Dedifferentiated amniotic fluid mesenchymal stem cell (primary cell): ENCODE data around the gene SNW1.
A peak's percentile ranks its signal among the peaks of the same experiment; 100 is the strongest.
"Not testable (repeated sequence)": the region's sequence is repeated elsewhere in the genome, so short reads cannot be mapped to it uniquely, and the experiment has no call there.

Experiments
- DNase-seq: peaks from one replicate; pipeline ENCODE4 v3.0.0-alpha.2; 2016; ENCODE audit errors: extremely low spot score

The SNW1 gene

DNA sequence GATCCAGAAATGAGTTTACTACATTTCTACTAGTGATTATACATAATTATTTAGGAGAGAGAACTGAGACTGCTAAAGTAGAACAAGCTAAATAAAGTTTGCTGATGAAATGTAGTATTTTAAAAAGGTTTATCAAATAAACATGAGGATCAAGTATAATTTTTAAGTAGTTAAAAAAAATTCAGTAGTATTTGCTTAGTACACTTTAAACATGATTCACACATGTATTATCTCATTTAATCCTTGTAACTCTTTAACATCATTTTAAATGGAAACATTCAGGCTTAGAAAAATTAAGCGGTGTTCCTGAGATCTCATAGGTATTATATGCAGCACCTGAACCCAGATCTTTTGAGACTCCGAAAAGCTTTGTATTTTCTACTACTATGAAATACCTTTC is 8.7 kb downstream of the SNW1 start:
- DNase-seq: no peak

DNA sequence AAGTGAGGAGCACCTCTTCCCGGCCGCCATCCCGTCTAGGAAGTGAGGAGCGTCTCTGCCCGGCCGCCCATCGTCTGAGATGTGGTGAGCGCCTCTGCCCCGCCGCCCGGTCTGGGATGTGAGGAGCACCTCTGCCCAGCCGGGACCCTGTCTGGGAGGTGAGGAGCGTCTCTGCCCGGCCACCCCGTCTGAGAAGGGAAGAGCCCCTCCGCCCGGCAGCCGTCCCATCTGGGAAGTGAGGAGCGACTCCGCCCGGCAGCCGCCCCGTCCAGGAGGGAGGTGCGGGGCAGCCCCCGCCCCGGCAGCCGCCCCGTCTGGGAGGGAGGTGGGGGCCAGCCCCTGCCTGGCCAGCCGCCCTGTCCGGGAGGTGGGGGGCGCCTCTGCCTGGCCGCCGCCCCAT is 13.5 kb downstream of the SNW1 start:
- not testable (repeated sequence) for DNase-seq

DNA sequence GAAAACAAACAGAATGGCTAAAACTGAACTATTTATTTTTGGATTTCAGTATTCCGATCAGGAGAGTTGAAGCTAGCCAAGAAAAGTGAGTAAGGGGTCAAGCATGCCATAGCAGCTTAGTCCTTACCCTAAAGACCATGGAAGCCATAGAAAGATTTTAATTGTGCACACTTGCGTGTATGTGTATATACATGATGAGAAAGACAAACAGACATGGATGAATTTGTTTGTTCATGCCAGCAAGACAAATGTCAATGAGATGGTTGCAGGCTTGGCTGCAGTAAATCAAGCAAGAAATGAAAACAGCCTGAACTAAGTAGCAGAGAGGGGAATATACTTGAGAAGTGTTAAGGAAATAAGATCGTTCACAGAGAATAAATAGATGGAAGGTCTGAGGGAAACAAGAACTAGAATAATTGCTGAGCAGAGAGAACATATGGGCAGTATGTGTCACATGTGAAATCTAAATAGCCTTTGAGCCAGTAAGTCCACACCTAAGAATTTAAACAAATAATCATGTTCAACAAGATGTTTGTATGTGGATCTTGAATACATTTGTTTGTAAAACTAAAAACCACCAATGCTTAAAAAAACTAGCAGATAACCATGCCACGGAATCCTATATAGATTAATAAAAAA is 14.8 kb downstream of the SNW1 start:
- DNase-seq: no peak

DNA sequence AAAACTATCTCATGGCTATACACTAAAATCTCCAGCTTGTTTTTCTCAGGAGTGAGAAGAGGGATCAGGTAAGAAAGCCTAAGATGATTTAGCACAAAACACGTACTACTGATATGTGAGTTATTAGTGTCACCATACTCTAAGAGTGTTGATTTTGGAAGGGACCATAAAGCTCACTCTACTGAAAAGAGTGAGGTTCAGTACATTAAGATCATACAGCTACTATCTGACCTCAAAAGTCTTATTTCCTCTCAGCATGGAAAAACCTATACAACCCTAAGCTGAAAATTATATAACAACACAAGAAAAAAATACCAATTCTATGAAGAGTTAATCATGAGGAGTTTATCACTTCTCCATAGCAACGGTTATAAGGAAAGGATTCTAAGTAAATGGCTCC is 19.5 kb downstream of the SNW1 start:
- DNase-seq: no peak

DNA sequence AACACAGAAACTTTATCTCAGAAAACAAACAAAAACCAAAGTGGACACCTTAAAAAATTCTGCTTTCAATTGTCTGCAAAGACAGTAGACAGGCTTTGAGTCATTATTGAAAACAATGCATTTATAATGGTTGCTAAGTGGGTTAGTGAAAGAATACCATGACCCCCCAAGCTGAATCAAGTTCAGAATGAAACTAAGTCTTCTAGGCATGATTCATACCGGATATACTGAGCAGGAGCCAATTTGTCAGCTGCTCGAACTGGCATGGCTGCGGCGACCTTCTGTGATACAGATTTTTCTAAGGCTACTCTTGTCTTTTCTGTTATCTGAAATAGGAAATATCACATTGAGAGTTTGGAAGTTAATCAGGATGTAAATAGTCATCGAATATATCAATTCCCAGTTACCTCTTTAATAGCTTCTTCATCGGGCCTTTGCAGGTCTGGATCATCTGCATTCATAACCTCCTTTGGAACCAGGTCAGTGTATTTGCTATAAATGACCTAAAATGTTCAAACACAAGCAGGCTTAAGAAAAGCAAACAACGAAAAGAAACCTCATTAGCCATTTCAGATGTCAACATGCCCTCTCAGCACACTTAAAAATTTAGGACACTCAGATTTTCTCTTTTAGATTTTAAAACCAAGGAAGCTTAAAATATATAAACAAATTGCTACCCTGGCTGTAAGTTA is 22.3 kb downstream of the SNW1 start:
- no peak for DNase-seq

DNA sequence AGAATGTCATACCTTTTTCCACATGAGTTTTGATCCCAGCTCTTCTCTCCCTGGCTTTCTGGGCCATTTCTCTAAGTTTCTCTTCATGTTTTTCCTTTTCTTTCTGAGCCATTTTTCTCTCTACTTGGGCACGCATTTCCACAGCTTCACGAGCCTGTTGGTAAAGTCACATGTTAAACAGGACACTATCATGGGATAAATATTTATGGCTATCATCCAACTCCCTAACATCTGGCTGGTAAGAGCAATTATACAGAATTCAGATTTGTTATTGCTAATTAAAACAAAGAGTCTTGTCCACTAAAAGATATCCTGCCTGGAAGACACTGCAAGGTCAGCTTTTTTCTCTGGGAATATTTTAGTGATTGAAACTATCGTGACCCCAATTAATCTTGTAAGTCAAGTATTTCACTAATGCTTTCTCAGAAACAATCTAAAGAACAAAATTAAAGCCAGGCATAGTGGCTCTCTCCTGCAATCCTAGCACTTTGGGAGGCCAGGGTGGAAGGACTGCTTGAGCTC is 29.9 kb downstream of the SNW1 start:
- DNase-seq: no peak

DNA sequence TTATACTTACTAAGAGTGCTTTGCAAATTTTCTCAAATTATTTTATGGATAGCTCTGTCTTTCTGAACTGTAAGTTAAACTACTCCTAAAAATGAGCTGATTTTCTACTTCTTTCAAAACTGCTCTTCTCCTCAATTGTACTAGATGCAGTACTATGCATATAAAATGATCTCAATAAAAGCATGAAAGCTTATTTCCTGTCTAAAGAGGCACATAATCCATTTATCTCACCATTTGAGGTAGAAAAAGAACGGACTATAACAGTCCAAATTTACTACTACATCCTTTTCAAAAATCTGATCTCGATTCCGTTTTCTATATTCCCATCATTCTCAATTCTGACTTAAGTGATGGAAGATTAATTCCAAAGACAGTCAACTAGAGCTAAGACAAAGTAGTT is 38.7 kb downstream of the SNW1 start:
- no peak for DNase-seq

DNA sequence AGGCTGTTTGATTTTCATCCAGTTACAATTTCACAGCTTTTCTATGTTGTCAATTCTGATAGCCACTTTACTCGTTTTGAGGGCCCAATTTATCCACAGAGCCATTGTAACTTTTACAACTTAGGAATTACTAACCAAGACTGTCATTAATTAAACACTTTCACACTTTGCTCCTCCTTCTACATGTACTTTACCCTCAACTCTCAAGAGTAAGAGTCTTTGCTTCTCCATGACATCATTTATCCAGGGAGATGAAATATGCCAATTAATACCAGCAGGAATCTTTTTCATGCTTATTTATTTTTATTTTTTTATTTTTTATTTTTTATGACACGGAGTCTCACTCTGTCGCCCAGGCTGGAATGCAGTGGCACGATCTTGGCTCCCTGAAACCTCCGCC is 39.5 kb downstream of the SNW1 start:
- DNase-seq: no peak

DNA sequence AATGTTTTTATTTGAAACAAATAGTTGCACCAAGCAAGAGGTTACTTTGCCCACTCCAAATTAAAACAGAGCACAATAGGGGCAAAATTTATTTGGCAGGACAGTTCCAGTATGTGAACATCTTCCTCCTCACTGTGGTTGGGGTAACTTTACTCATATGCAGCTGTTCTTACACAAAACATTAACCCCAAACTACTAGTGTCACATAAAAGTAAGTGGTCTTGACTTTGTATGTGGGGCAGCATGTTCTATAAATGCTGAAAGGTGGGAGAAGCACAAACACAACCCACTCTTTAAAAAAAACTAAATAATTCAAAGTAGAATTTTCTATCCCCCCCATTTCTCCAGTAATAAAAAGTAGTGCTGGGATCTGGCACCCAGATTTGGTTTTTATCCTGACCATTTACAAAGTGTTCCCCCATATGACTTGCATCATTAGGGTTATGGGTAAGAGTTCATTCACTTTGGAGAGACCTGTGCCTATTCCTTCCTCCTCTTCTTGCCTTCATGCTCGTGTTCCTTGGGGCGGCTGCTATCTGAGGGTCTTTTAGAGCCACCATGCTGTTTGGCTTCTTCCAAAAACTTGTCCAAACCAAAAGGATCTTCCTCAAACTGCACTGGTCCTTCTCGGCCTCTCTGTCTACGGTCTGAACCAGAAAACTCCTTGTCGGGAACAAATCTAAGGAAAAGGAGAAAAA is 43.2 kb downstream of the SNW1 start:
- no peak for DNase-seq

DNA sequence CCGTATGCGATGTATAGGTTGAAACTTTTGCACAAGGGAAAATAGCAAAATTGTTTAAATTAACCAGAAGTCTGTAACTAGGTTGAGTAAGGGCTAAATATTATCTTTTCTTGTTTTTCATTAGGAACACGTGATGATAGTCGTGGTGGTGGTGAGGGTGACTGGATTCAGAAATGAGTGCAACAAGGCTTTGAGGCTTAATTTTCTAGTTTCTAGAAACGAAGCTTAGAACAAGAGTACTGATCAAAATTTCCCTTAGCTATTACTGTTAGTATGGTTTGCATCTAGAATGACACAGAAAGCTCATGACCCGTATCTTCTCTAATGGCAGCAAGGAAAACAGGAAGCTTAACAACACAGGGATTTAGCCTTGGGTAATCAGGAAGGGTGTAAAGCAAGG is 46.0 kb downstream of the SNW1 start:
- no peak for DNase-seq

DNA sequence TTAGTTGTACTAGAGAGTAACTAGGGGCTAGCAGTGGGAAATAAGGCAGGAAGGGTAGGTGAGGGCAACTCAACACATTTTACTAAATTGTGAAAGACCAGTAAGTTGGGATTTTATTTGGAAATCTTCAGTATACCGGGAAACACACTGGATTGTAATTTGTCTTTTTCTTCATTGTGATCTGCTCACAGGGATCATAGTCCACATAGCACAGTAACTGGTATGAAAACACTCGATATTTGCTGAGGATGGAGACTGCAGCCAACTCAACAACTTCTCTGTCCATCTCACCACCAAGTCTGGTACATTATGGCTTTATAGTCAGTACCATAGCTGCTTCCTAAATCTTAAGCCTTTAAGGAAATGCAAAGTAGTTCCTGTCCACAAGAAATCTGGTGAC is 50.6 kb downstream of the SNW1 start:
- DNase-seq: no peak

DNA sequence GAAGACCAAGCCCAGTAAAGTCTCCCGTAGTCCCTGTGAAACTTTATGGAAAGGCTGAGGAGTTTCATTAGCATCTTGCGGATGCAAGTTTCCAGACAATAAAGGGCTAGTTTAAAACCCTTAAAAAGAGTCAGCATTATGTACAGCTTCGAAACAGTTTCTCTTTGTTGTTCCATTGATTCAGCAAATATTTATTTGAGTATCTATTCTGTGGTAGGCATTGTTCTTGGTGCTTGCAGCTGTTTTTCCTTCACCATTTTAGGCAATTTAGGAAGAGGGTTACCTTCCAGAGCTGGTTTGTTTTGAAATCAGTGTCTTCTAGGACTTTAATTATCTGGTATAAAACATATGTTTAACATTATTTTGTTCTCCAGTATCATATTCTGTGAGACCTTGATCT is 51.5 kb downstream of the SNW1 start:
- no peak for DNase-seq

DNA sequence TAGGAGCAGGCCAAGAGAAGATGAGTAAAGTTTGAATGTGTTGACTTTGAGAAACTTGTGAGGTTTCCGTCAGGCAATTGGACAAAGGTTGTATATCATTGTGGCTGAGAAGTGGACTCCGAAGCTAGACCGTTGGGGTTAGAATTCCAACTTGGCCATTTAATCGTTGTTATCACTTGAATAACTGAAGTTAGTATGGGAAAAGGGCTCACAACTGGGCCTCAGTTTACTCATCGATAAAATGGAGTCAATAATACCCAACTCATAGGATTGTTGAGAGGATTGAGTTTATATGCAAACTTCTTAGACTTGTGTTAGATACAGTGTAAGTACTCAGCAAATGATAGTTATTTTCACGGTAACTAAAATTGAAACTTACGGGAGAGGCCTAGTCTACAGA is 52.2 kb downstream of the SNW1 start:
- no peak for DNase-seq

DNA sequence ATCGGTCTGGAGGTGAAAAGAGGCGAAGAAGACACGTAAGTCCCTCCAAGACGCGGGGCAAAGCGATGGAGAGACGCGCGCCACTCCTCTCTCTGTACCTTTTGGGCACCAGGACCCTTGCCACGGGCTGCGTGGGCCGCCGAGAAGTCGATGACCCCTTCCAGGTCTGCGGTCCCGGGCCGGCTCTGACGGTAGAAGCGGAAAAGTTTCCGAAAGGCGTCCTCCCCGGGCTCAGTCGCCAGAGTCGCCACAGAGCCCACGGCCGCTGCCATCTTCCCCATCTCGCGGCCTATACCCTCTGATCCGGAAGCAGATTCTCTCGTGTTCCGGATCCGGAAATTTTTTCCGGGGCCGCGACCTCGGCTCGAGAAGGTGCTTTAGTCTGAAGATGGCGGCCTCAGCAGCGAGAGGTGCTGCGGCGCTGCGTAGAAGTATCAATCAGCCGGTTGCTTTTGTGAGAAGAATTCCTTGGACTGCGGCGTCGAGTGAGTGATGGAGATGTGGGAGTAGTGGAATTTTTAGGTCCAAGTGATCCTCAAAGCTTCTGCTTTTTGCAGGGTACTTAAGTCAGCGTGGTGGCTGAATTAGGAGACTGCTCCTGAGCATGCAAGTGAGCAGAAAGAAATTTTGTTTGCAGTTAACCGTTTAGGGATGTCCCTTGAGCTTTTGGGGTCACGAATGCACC is 53.1 kb downstream of the SNW1 start, which contains the start of the genes ALKBH1 and SLIRP:
ALKBH1 (minus strand) TSS at position 300 of the 685 bp plus-strand sequence; CDS start at position 281, 19 bp downstream.
SLIRP (plus strand) TSS at position 380 of the 685 bp plus-strand sequence; CDS start at position 389, 9 bp downstream.
- peak; percentile 86 for DNase-seq

DNA sequence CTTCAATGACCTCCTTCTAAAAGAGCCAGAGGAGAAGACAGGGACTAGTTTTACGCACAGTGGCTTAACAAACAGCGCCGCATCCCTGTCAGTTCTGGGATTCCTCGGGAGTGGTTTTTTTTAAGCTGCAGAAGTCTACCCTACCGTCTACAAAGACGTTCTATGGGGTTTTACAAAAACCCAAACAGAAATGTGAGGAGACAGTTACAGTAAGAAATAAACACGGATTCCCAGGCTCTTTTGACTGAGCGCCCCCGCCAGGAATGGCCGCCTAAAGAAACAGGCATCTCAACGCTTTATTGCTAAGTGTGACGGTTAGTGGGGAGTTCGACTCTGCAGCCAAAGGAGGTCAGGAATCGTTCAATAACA is 53.6 kb downstream of the SNW1 start:
- DNase-seq: peak; percentile 58

DNA sequence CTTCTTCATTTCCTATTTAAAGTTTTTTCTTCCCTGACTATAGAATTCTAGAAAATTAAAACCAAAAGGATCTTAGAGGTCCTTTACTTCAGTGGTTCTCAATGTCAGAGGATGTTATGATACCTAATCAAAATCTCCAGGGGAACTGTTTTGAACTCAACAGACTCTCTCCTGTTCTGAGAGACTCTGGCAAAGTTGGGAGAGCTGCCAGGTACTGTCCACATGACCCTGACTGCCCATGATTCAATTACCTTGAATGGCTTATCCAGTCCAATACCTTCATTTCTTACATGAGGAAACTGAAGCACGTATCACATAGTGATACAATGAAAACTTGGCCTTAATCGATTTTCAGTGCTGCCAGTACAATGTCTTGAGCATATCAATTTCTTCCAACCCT is 69.7 kb downstream of the SNW1 start:
- DNase-seq: no peak

DNA sequence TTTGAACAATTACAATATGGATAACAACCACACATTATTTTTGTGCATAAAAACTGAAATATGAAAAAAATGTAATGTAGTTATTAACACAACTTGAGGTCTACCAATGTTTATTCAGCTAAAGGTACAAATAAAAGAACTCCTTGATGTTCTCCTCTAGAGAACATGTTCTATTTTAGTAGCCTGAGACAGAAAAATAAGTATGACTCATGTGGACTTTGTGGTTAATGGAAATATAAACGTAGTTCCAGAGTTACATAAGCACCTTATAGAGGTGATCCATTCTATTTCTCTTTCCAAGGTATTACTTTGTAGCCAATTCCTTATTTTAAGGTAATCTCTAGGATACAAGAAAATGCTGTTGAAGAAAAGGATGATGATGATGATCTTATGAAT is 78.8 kb downstream of the SNW1 start:
- DNase-seq: no peak

DNA sequence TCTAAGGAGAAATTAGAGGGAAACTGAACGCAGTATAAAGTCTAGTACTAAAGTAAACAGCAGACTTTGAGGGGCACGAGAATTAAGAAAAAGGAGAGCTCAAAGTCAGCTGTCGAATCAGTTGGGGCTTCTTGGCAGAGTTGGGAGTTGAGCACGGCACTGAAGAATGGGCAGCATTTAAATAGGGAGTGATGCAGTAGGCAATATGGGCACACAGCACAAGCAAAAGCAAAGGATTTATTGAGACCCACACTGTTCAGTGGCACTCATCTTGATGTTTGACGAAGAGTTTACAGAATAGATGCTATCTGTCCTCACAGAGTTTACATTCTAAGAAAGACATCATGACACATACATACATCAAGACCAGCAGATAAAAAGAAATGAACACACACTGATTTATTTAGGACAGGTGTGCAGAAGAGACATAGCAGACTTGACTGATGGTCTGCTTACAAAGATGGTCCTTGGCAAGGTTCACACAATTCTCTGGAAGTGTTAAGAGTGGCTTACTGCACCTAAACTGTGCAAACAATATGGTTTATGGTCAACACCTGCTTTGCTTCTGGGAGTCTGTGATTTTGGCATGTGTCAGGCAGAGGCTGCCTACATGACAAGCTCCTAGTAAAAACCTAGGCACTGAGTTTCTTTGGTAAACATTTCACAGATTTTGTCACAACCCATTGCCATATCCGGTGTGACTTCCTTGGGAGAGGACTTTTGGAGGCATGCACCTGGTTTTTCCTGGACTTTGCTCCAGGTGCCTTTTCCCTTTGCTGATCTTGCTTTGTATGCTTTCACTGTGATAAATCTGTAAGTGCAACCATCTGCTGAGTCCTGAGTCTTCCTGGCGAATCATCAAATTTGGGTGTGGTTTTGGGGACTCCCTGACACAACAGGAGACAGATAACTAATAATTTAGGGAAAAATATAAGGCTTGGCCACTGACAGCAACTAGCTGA is 79.5 kb downstream of the SNW1 start:
- no peak for DNase-seq

DNA sequence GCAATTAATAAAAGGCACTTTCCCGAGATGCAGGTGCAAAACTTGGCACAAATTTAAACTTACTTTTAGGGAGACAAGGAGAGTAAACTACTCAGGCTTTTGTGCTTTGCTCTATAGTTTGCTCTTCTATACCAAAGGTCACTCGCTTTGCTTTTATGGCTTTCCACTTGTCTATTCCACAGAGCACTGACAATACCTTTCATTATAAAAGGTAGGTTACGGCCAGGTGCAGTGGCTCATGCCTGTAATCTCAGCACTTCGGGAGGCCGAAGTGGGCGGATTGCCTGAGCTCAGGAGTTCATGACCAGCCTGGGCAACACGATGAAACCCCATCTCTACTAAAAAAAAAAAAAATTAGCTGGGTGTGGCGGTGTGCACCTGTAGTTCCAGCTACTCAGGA is 86.0 kb downstream of the SNW1 start:
- DNase-seq: no peak

DNA sequence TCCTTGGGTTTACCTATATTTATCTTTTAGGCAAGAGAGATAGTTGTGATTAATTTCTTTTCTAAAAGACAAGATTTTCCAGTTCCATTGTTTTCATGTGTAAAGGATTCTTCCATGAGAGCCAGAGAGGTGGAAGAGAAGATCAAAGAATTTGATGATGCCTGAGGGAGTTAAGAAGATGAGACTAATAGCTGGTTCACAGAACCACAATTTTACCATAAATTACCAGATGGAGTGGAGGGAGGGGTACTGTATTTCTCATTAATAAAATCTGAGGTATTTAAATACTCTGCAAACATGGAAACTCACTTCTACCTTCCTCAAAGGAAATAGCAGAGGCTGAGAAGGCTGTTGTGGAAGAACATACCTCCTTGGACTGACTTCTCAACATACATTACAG is 87.8 kb downstream of the SNW1 start:
- no peak for DNase-seq
